Measurements from ENCODE around the gene NR3C2. TPM values are rescaled to one million over a fixed set of nuclear protein-coding genes. Genes with fewer than 3 reads are reported as not detected.

Gene NR3C2
- total and polyA plus RNA-seq, 10 of the 15 experiments (the other 5 are each of a cell fraction or from before 2014, with no cell fraction given) = 0.05 to 0.11 (median 0.08) TPM; not detected in 4

DNA sequence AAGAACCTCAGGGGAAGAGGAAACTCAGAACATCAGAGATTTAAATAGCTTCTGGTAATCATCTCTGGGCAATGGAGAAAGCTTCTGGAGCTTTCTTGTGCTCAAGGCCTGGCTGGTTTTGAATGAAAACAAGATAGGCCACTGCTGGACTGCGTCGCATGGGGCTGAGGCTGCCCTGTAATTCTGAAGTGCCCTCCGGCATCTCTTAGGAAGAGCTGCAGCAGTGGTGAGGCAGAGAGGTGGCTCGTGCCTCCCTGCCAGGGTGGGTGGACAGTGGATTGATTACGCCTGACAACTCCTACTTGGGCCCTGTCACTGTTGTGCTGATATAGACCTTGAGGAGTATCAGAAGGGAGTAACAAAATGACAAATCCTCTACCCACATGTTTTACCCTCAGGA is 279.7 kb downstream of the NR3C2 start:
- H2AFZ ChIP-seq (ENCODE audit: control insufficient read depth, low read depth, low read length) = no peak overlapping the region
- DNase-seq (ENCODE audit: low read depth, low spot score) = no peak
- no peaks in the 10 kb centered on the region for H4K20me1 ChIP-seq (ENCODE audit: control insufficient read depth, insufficient read depth)
- ChIA-PET POLR2A (no interaction called here), SMC1A (ENCODE audit: uncharacterized antibody, unreplicated experiment) (no interaction called here), CTCF (no interaction called here), RAD21 (ENCODE audit: unreplicated experiment) (no interaction called here)
- BruUV-seq (replicated peaks) = no TSS peak
- TF ChIP-seq NR2C2 (IDR thresholded peaks at IDR 0.05; ENCODE audit: borderline replicate concordance, control insufficient read depth, insufficient read length, low read depth) = no peak
- no peak for TF ChIP-seq NR2F1 (conservative IDR thresholded peaks at IDR 0.05)
- TF ChIP-seq YY1 (IDR thresholded peaks at IDR 0.05; ENCODE audit: low read depth, low read length) = no peak
- no peak for TF ChIP-seq ZNF384 (IDR thresholded peaks at IDR 0.05; ENCODE audit: borderline replicate concordance, low read depth, low read length)
- TF ChIP-seq, protein P1, sequence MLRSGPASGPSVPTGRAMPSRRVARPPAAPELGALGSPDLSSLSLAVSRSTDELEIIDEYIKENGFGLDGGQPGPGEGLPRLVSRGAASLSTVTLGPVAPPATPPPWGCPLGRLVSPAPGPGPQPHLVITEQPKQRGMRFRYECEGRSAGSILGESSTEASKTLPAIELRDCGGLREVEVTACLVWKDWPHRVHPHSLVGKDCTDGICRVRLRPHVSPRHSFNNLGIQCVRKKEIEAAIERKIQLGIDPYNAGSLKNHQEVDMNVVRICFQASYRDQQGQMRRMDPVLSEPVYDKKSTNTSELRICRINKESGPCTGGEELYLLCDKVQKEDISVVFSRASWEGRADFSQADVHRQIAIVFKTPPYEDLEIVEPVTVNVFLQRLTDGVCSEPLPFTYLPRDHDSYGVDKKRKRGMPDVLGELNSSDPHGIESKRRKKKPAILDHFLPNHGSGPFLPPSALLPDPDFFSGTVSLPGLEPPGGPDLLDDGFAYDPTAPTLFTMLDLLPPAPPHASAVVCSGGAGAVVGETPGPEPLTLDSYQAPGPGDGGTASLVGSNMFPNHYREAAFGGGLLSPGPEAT (IDR thresholded peaks at IDR 0.05; ENCODE audit: low read depth) = no peak
- no peak for TF ChIP-seq SMAD1 (IDR thresholded peaks at IDR 0.05; ENCODE audit: low read depth, partially characterized antibody)
- no peaks in the 10 kb centered on the region for H3K79me2 ChIP-seq (ENCODE audit: control insufficient read depth, insufficient read depth, low read length)
- H3K4me1 ChIP-seq (ENCODE audit: control insufficient read depth, insufficient read depth, low read length) = no peaks in the 10 kb centered on the region
- 57% methylated on average over 5 of the region's 5 CpGs for WGBS (ENCODE audit: insufficient coverage, insufficient replicate concordance, low lambda C conversion rate, missing lambda C conversion rate)
- in situ Hi-C loops (cut with MboI) = no loop called here
- H3K36me3 ChIP-seq (ENCODE audit: control insufficient read depth in 2 of 2, insufficient read depth in 2 of 2, low read length in 1 of 2) = no peaks in the 10 kb centered on the region
- no peaks in the 10 kb centered on the region for H3K9me3 ChIP-seq (replicated peaks; ENCODE audit: control insufficient read depth, insufficient read depth, low read length)
- H3K27ac ChIP-seq (ENCODE audit: control insufficient read depth, insufficient read depth) = no peak overlapping the region
- no peak overlapping the region for H3K9ac ChIP-seq (ENCODE audit: control insufficient read depth, insufficient read depth, low read length)
- no peak for FAIRE-seq
- no peaks in the 10 kb centered on the region; a peak in 1 of 4 replicates for H3K27me3 ChIP-seq (replicated peaks in 1 of 2; ENCODE audit: control insufficient read depth in 2 of 2, insufficient read depth in 2 of 2, low read length in 1 of 2)
- H3K4me2 ChIP-seq (ENCODE audit: control insufficient read depth, insufficient read depth) = no peak overlapping the region
- no peak for ATAC-seq
- intact Hi-C loops (cut with micrococcal nuclease; ENCODE audit: unreplicated experiment) = loop anchor here (5.0 kb wide), 1 partner anchor 245 kb away; no protein-coding TSS in a partner anchor
- H3K4me3 ChIP-seq = no peak overlapping the region

- Histone ChIP-seq H4K20me1 (ENCODE audit: control insufficient read depth, insufficient read depth) (no peaks in the 10 kb centered on the region), H3K9me3 (replicated peaks; ENCODE audit: control insufficient read depth, insufficient read depth, low read length) (no peaks in the 10 kb centered on the region), H3K27me3 (replicated peaks in 1 of 2; ENCODE audit: control insufficient read depth in 2 of 2, insufficient read depth in 2 of 2, low read length in 1 of 2) (no peaks in the 10 kb centered on the region; a peak in 1 of 4 replicates), H3K4me1 (ENCODE audit: control insufficient read depth, insufficient read depth, low read length) (no peaks in the 10 kb centered on the region), H3K4me3 (no peak overlapping the region), H3K27ac (ENCODE audit: control insufficient read depth, insufficient read depth) (no peak overlapping the region), H3K9ac (ENCODE audit: control insufficient read depth, insufficient read depth, low read length) (no peak overlapping the region), H3K4me2 (ENCODE audit: control insufficient read depth, insufficient read depth) (no peak overlapping the region), H3K36me3 (ENCODE audit: control insufficient read depth in 2 of 2, insufficient read depth in 2 of 2, low read length in 1 of 2) (no peaks in the 10 kb centered on the region), H2AFZ (ENCODE audit: control insufficient read depth, low read depth, low read length) (no peak overlapping the region), H3K79me2 (ENCODE audit: control insufficient read depth, insufficient read depth, low read length) (no peaks in the 10 kb centered on the region)
- ATAC-seq = no peak
- ChIA-PET CTCF (no interaction called here), POLR2A (no interaction called here), SMC1A (ENCODE audit: uncharacterized antibody, unreplicated experiment) (no interaction called here), RAD21 (ENCODE audit: unreplicated experiment) (no interaction called here)
- in situ Hi-C loops (cut with MboI) = no loop called here
- TF ChIP-seq ETV6 (conservative IDR thresholded peaks at IDR 0.05 in 1 of 2, IDR thresholded peaks at IDR 0.05 in 1 of 2; ENCODE audit: borderline replicate concordance in 1 of 2, low read depth in 1 of 2) = no peak
- TF ChIP-seq SMARCA5 (IDR thresholded peaks at IDR 0.05) = no peak
- no peak for TF ChIP-seq SIX5 (IDR thresholded peaks at IDR 0.05; ENCODE audit: low read depth, low read length, severe bottlenecking)
- TF ChIP-seq RFX5 (IDR thresholded peaks at IDR 0.05; ENCODE audit: low read depth, low read length) = no peak
- no peak for TF ChIP-seq CEBPZ (IDR thresholded peaks at IDR 0.05; ENCODE audit: low read depth, low read length)
- WGBS (ENCODE audit: insufficient coverage, insufficient replicate concordance, low lambda C conversion rate, missing lambda C conversion rate) = 4% methylated on average over 2 of the region's 2 CpGs
- BruUV-seq (replicated peaks) = no TSS peak
- no peak for DNase-seq (ENCODE audit: low read depth, low spot score)
- intact Hi-C loops (cut with micrococcal nuclease; ENCODE audit: unreplicated experiment) = loop anchor here (5.0 kb wide), 1 partner anchor 244 kb away; no protein-coding TSS in a partner anchor
- FAIRE-seq = no peak
Measured at GRCh38 chr4:148161601-148162000, 280.6 kb downstream of the NR3C2 start.
